ENCODE measurements around the gene SH2D3C. TPM values are rescaled to one million over a fixed set of nuclear protein-coding genes. Genes with fewer than 3 reads are reported as not detected.

SH2D3C gene
- total RNA-seq, 4 donors from 2014 or later, result 6.8 to 23.0 (median 8.4) TPM

DNA sequence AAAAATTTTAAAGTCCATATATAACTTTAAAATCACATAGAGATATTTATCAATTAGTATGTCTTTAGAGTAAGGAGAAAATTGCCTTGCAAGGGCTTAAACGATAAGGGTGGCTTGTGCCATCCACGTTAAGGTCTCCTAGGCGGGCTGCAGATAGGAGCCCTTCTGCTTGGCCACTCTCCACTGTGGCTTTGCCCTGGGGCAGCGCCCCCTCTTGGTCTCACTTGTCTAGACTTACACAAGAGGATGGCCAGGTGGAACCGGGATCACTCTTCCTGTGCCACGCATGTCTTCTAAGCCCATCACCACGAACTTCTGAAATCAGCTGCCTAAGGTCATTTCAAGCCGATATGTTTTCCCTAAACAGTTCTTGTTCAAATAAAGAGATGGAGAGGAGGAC, 27.2 kb upstream of the SH2D3C start:
- TF ChIP-seq, protein P1, sequence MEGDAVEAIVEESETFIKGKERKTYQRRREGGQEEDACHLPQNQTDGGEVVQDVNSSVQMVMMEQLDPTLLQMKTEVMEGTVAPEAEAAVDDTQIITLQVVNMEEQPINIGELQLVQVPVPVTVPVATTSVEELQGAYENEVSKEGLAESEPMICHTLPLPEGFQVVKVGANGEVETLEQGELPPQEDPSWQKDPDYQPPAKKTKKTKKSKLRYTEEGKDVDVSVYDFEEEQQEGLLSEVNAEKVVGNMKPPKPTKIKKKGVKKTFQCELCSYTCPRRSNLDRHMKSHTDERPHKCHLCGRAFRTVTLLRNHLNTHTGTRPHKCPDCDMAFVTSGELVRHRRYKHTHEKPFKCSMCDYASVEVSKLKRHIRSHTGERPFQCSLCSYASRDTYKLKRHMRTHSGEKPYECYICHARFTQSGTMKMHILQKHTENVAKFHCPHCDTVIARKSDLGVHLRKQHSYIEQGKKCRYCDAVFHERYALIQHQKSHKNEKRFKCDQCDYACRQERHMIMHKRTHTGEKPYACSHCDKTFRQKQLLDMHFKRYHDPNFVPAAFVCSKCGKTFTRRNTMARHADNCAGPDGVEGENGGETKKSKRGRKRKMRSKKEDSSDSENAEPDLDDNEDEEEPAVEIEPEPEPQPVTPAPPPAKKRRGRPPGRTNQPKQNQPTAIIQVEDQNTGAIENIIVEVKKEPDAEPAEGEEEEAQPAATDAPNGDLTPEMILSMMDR (IDR thresholded peaks at IDR 0.05; ENCODE audit: low read depth), result no peak

- TF ChIP-seq, protein P1 (IDR thresholded peaks at IDR 0.05; ENCODE audit: low read depth), result no peak
Measured at GRCh38 chr9:127803507-127804352, 25.3 kb upstream of the SH2D3C start.

DNA sequence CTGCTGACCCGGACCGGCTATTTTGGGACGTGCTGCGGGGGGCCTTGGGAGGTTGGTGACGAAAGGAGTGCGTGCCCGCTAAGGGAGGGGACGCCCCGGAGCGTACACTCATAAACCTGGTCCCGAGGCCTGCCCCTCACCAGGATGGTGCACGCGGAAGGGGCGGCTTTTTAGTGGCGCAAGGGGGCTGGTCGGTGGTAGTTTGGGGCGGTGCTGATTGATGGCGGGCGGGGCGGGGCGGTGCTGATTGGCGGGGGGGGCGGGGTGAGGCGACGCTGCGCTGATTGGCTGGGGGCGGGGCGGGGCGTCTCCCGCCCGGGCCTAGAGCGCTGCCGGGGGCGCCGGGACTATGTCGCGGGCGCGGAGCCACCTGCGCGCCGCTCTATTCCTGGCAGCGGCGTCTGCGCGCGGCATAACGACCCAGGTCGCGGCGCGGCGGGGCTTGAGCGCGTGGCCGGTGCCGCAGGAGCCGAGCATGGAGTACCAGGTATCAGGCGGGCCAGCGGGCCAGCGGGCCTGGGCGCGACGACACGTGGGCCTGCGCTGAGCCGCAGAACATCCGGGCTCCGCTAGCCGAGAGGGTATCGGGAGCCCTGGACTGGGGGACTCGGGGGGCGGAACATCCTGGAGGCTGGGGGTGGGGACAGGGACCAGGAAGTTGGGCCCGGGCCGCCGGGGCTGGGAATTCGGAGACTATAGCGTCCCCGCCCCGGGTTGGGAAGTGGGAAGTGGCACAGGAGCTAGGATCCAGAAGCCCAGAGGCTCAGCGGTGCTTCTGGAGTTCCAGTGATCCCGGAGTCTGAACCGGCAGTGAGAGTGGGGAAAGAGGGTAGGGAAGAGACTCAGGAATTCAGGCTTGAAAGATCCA, 24.3 kb upstream of the SH2D3C start, which contains the start of gene FPGS:
FPGS (plus strand) TSS at position 307 of the 868 bp plus-strand sequence; CDS start at position 350, 43 bp downstream.
- TF ChIP-seq, protein P1 (IDR thresholded peaks at IDR 0.05; ENCODE audit: low read depth), result no peak

DNA sequence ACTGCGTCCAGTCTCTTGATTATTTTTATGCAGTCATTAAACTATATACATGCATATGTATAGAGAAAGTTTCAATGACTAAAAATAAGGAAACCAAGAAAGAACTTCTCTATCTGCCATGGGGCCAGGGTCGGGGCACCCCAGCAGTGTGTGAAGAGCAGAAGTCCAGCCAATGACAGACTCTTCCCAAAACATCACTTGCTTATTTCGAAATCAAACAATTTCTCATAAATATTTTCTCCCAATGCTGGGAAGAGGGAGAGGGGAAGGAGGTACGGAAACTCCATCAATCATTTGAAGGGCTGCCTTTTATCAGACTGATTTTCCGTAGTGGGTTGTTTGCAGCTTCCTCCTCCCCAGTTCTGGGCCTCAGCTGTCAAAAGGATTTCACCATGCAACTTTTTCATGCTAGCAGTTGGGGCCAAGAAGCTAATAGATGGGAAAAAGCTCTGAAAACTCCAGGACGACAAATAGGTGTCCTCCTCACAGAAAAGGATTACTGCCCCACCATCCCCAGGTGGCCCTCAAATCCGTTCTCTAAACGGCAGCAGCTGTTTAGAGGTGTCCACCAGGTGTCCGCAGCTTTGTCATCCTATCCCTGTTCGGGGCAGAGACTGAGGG, 23.6 kb upstream of the SH2D3C start:
- TF ChIP-seq, protein P1 (IDR thresholded peaks at IDR 0.05; ENCODE audit: low read depth), result no peak

DNA sequence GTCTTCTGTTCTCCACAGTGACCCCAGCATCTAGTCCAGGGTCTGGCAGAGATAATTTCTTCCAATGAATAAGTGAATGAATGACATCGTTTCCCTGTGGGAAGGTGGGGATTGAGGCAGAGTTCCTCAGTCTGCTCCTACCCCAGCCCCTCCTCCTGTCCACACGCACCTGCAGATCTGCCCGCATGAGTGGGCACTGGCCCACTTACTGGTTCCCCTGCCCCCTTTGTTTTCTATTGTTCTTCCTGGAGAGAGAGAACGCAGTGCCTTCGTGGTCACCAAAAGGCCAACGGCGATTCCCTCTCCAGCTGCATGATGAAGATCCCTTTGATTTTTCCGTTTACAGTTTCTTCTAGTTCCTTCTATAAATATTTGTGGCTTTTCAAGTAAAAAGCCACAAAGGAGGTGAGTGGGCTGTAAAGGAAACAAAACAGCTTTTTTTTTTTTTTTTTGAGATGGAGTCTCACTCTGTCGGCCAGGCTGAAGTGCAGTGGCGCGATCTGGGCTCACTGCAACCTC, 18.4 kb upstream of the SH2D3C start:
- TF ChIP-seq, protein P1 (IDR thresholded peaks at IDR 0.05; ENCODE audit: low read depth), result no peak

DNA sequence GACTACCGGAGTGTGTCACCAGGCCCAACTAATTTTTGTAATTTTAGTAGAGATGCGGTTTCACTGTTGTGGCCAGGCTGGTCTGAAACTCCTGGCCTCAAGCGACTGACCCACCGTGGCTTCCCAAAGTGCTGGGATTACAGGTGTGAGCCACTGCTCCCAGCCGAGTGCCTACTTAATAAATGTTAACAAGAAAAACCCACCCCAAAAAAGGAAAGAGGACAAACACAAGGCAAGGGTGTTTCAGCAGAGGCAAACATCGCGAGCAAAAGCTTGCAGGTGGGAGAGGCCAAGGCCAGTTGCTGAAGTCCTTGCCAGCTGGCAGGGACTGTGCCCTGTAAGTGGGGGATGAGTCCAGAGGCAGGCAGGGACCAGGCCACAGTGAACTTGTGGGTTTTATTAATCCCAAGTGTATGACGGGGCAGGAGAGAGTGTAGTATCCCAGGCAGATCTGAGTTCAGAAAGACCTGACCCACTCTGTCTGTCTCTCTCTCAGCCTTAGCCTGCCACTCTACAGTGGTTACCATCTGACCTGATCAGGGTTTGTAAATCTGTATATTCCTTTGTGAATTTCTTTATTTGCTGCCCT, 17.9 kb upstream of the SH2D3C start:
- TF ChIP-seq, protein P1 (IDR thresholded peaks at IDR 0.05; ENCODE audit: low read depth), result no peak
